DND-41 (cell line): ENCODE data around the gene NUDT4.

ENCODE experiments used
- CTCF ChIP-seq: IDR thresholded peaks from 2 replicates; pipeline ENCODE4 v1.5.1; 2012; ENCODE audit warnings: borderline replicate concordance, low read length, moderate library complexity, mild to moderate bottlenecking; ENCODE audit not compliant: poor library complexity, severe bottlenecking; ENCODE audit errors: extremely low read depth
- EZH2 ChIP-seq: IDR thresholded peaks from 3 replicates; pipeline ENCODE4 v1.6.1; 2012; ENCODE audit warnings: borderline replicate concordance, low read depth, mild to moderate bottlenecking, moderate library complexity, low read length, inconsistent platforms; ENCODE audit not compliant: severe bottlenecking

- TF ChIP-seq CTCF (no peak), EZH2 (no peak)
These were observed 71.6 kb downstream of the NUDT4 start for GRCh38 chr12:93449277-93449676.
